ENCODE measurements around the gene FCN2.

The FCN2 gene

GRCh38 chr9:134913041-134913712, 32.6 kb downstream of the FCN2 start:
- DNase-seq, result no peak

- no peak for DNase-seq
Observed at GRCh38 chr9:134913713-134914500, 33.3 kb downstream of the FCN2 start.

GRCh38 chr9:134914501-134914834, 33.9 kb downstream of the FCN2 start:
- DNase-seq, result no peak

GRCh38 chr9:134915046-134915985, 34.7 kb downstream of the FCN2 start:
- no peak for DNase-seq

- no peak for DNase-seq
Observed at GRCh38 chr9:134916161-134916665, 35.6 kb downstream of the FCN2 start.

- peak; percentile 80 to 82 (median 80) for DNase-seq
Observed at GRCh38 chr9:134917431-134918373, 37.1 kb downstream of the FCN2 start, which contains the start of gene FCN1. FCN1 (minus strand) TSS chr9:134917912; CDS start chr9:134917871, 41 bp downstream.

GRCh38 chr9:134918646-134919045, 38.0 kb downstream of the FCN2 start:
- DNase-seq, result no peak

- peak; percentile 48 to 66 (median 63) for DNase-seq
Observed at GRCh38 chr9:134919303-134919702, 38.7 kb downstream of the FCN2 start.

- DNase-seq, result peak; percentile 84 to 88 (median 86)
Observed at GRCh38 chr9:134922066-134922931, 41.7 kb downstream of the FCN2 start.

- peak; percentile 72 to 78 (median 75) for DNase-seq
Observed at GRCh38 chr9:134922932-134923240, 42.3 kb downstream of the FCN2 start.

- DNase-seq, result no peak
Observed at GRCh38 chr9:134923466-134923865, 42.9 kb downstream of the FCN2 start.

GRCh38 chr9:134925011-134925511, 44.5 kb downstream of the FCN2 start:
- DNase-seq, result peak; percentile 73 to 85 (median 74)

GRCh38 chr9:134928436-134929192, 48.0 kb downstream of the FCN2 start:
- DNase-seq, result peak; percentile 39 to 59 (median 49)

GRCh38 chr9:134929193-134930158, 48.9 kb downstream of the FCN2 start:
- peak; percentile 93 to 96 (median 93) for DNase-seq

- no peak for DNase-seq
Observed at GRCh38 chr9:134930398-134930797, 49.8 kb downstream of the FCN2 start.

- DNase-seq, result no peak
Observed at GRCh38 chr9:134932171-134932570, 51.6 kb downstream of the FCN2 start.

- peak in 2 of 3 donors; percentile 63 to 66 for DNase-seq
Observed at GRCh38 chr9:134932606-134933005, 52.0 kb downstream of the FCN2 start.

- DNase-seq, result no peak
Observed at GRCh38 chr9:134933076-134933659, 52.6 kb downstream of the FCN2 start.
